CD4-positive, alpha-beta T cell (primary cell): ENCODE results near the gene CPSF4L. TPM values are rescaled to one million over a fixed set of nuclear protein-coding genes. Genes with fewer than 3 reads are reported as not detected.
A peak's percentile ranks its signal among the peaks of the same experiment; 100 is the strongest.

ENCODE experiments used
- ATAC-seq: fragments of 200-7000 bp; cut with Tn5 transposase; one replicate; pipeline ENCODE4 v1.10.0; 2022; ENCODE audit warnings: mild to moderate bottlenecking; ENCODE audit not compliant: poor library complexity
- CTCF ChIA-PET: fragments of 350-600 bp; sonication (Branson Sonifier 250); formaldehyde crosslinking; loops from one replicate; lab custom pipeline; 2021; ENCODE audit warnings: antibody characterized with exemption, inconsistent platforms; lab: Charles Lee
- POLR2A ChIA-PET: fragments of 350-600 bp; sonication (Branson Sonifier 250); formaldehyde crosslinking; loops from one replicate; lab custom pipeline; 2021; ENCODE audit warnings: antibody characterized with exemption, inconsistent platforms; lab: Charles Lee
- DNase-seq, 14 experiments: peaks; one replicate each; pipeline ENCODE4 v3.0.0-alpha.2; 2013 to 2020; ENCODE audit warnings: mixed read lengths in 2 of 14
- H3K27ac ChIP-seq, 2 donors: one replicate each; pipeline versions ENCODE4 v1.5.1 to v1.7.0; 2013; ENCODE audit warnings: low read length in 2 of 2, low read depth in 1 of 2, mild to moderate bottlenecking in 1 of 2
- H3K27me3 ChIP-seq, 2 experiments: 1 replicate in 1 of 2; 2 replicates in 1 of 2; pipeline versions ENCODE4 v1.6.1 to v1.7.0; 2013; ENCODE audit warnings: low read length in 2 of 2, control low read depth in 1 of 2, mild to moderate bottlenecking in 1 of 2, moderate library complexity in 1 of 2; ENCODE audit not compliant: insufficient read depth in 2 of 2, control insufficient read depth in 1 of 2
- H3K36me3 ChIP-seq: one replicate; pipeline ENCODE4 v1.6.1; 2013; ENCODE audit warnings: low read length, control low read depth; ENCODE audit not compliant: insufficient read depth
- H3K4me1 ChIP-seq: one replicate; pipeline ENCODE4 v1.6.1; 2013; ENCODE audit warnings: low read length, control low read depth; ENCODE audit not compliant: insufficient read depth
- H3K4me3 ChIP-seq: one replicate; pipeline ENCODE4 v1.5.1; 2013; ENCODE audit warnings: mild to moderate bottlenecking, low read length, moderate library complexity
- H3K9me3 ChIP-seq, 2 experiments: 1 replicate in 1 of 2; 2 replicates in 1 of 2; pipeline versions ENCODE4 v1.6.1 to v1.7.0; 2013; ENCODE audit warnings: low read length in 2 of 2, mild to moderate bottlenecking in 2 of 2, control low read depth in 1 of 2, moderate library complexity in 1 of 2; ENCODE audit not compliant: control insufficient read depth in 1 of 2, insufficient read depth in 1 of 2
- H3K27ac Mint-ChIP-seq: one replicate; pipeline ENCODE4 v1.8.0; 2020; ENCODE audit warnings: mixed read lengths
- H3K27me3 Mint-ChIP-seq: one replicate; pipeline ENCODE4 v1.8.0; 2021; ENCODE audit warnings: mixed read lengths
- H3K36me3 Mint-ChIP-seq: one replicate; pipeline ENCODE4 v1.8.0; 2021; ENCODE audit warnings: low read depth, mixed read lengths
- H3K4me1 Mint-ChIP-seq: one replicate; pipeline ENCODE4 v1.8.0; 2021; ENCODE audit warnings: low read depth, mixed read lengths
- H3K4me3 Mint-ChIP-seq: one replicate; pipeline ENCODE4 v1.8.0; 2020; ENCODE audit warnings: mild to moderate bottlenecking, mixed read lengths
- H3K9me3 Mint-ChIP-seq: one replicate; pipeline ENCODE4 v1.8.0; 2020; ENCODE audit warnings: mixed read lengths
- intact Hi-C, 2 experiments: fragments of 100-400 bp; cut with DNase I in 1 of 2; cut with micrococcal nuclease in 1 of 2; formaldehyde crosslinking; loops; one replicate each; pipeline versions ENCODE4 v1.15.1 to v1.9.0; 2023 to 2025; cut with DNase I, micrococcal nuclease
- total RNA-seq, 174 experiments: library from RNA in 2 of 174; stranded (reverse) in 2 of 174; gene quantifications; one replicate each; pipeline ENCODE4 v1.2.3 and lab custom pipeline; 2021 to 2026
- TF ChIP-seq, protein P1 (sequence below): fragments of 200-600 bp; IDR thresholded peaks from one replicate; pipeline ENCODE4 v1.8.0; 2022; ENCODE audit warnings: antibody characterized with exemption, mild to moderate bottlenecking

The CPSF4L gene
- total RNA-seq, 2 experiments from 2014 or later, result not detected

DNA sequence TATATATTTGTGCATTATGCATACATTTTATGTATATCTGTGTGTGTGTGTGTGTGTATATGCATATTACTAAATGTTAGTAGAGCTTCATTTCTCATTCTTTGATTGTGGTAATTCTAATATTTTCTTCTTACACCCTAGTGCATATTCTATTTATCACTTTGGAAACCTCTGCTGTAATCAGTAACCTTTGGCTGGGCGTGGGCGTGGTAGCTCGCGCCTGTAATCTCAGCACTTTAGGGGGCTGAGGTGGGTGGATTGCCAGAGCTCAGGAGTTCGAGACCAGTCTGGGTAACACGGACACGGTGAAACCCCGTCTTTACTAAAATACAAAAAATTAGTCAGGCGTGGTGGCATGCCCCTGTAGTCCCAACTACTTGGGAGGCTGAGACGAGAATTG is 26.9 kb downstream of the CPSF4L start:
- ChIA-PET POLR2A (no interaction called here), CTCF (interaction anchor here (0.8 kb wide), 1 partner anchor 14 kb away, joined by 4 read pairs; no protein-coding TSS in a partner anchor)
- Mint-ChIP-seq H3K36me3 (peaks cover 37% of the 10 kb centered on the region), H3K27ac (no peak overlapping the region), H3K4me3 (peak overlapping the region; percentile 62), H3K27me3 (no peaks in the 10 kb centered on the region), H3K4me1 (peaks cover 73% of the 10 kb centered on the region), H3K9me3 (no peaks in the 10 kb centered on the region)
- Histone ChIP-seq H3K4me1 (peaks cover 50% of the 10 kb centered on the region), H3K4me3 (no peak overlapping the region), H3K36me3 (peaks cover 17% of the 10 kb centered on the region), H3K27me3 (no peaks in the 10 kb centered on the region), H3K27ac (no peak overlapping the region), H3K9me3 (no peaks in the 10 kb centered on the region)
- no peak for DNase-seq
- no peak for ATAC-seq
- TF ChIP-seq, protein P1, sequence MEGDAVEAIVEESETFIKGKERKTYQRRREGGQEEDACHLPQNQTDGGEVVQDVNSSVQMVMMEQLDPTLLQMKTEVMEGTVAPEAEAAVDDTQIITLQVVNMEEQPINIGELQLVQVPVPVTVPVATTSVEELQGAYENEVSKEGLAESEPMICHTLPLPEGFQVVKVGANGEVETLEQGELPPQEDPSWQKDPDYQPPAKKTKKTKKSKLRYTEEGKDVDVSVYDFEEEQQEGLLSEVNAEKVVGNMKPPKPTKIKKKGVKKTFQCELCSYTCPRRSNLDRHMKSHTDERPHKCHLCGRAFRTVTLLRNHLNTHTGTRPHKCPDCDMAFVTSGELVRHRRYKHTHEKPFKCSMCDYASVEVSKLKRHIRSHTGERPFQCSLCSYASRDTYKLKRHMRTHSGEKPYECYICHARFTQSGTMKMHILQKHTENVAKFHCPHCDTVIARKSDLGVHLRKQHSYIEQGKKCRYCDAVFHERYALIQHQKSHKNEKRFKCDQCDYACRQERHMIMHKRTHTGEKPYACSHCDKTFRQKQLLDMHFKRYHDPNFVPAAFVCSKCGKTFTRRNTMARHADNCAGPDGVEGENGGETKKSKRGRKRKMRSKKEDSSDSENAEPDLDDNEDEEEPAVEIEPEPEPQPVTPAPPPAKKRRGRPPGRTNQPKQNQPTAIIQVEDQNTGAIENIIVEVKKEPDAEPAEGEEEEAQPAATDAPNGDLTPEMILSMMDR, result no peak
- intact Hi-C loops, result loop anchor here in 1 of 2 experiments (5.0 kb wide), 2 partner anchors 78 to 968 kb away; partner anchors contain the start of genes CDC42EP4 and RPL38

DNA sequence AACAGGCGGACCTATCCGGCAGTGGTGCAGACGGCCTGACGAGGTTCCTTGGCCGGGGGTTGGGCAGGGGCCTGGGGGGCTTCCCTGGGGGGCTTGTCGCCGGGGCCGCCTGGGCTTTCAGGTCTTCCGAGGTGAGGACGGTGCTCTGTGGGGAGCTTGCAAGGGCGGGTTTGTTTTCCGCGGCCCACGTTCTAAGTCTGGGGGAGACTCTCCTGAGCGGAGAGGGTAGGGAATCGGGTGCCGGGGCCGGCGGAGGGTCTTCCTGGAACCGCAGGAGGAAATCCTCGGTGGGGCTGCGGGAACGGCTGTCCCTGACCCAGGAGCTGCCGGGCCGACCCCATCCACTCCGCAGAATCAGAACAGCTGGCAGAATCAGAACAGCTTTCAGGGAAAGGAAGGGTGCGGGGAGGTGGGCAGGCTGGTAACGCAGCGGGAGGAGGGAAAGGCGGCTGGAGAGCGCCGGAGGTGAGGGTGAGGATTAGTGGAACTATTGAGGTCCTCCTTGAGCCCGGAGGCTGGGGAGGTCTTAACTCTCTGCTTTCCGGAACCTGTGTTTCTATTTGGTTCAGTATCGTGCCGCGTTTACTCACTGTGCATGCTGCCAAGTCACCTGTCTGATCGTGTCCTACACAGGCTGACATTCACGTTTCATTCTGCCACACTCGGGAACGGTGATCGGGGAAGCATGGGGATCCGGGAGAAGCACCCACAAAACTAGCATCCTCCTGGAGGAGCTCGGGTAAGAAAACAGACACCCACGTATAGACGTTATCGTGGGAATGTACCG is 28.9 kb downstream of the CPSF4L start:
- Mint-ChIP-seq H3K4me1 (peaks cover 80% of the 10 kb centered on the region), H3K36me3 (peaks cover 38% of the 10 kb centered on the region)
- H3K4me1 ChIP-seq, result peaks cover 51% of the 10 kb centered on the region

More for the DNA sequence above, 28.9 kb downstream of the CPSF4L start:
- Histone ChIP-seq H3K36me3 (peaks cover 17% of the 10 kb centered on the region), H3K9me3 (no peaks in the 10 kb centered on the region), H3K27ac (peak overlapping the region; percentile 64 to 72), H3K4me3 (peak overlapping the region; percentile 99), H3K27me3 (no peaks in the 10 kb centered on the region)
- peak in 5 of 14 experiments; percentile 17 to 53 (median 44) for DNase-seq
- intact Hi-C loops, result loop anchor here (1.0 to 5.0 kb wide), 6 partner anchors 21 to 970 kb away; partner anchors contain the start of genes CDC42EP4 (in 1 of the 2), COG1 (in 1 of the 2), RPL38 (in 1 of the 2) and SLC39A11 (in 1 of the 2)
- POLR2A ChIA-PET, result interaction anchor here (1.2 to 2.8 kb wide), 12 partner anchors 10 to 640 kb away, joined by 3 to 39 read pairs (median 6); partner anchors contain the start of genes CDC42EP4 and COG1
- ATAC-seq, result peak; percentile 18
- Mint-ChIP-seq H3K27me3 (no peaks in the 10 kb centered on the region), H3K9me3 (no peaks in the 10 kb centered on the region), H3K4me3 (peak overlapping the region; percentile 97), H3K27ac (peak overlapping the region; percentile 96)
- TF ChIP-seq, protein P1, result no peak
- CTCF ChIA-PET, result interaction anchor here (1.4 to 2.4 kb wide), 5 partner anchors 15 to 43 kb away, joined by 3 to 17 read pairs (median 5); no protein-coding TSS in a partner anchor
